SU-DHL-6 (cell line): ENCODE results near the gene TSHZ2.

ENCODE experiments used
- CTCF ChIP-seq: fragments of 200-600 bp; sonication (generic); IDR thresholded peaks from one replicate; pipeline ENCODE4 v1.5.1; 2017; ENCODE audit warnings: antibody characterized with exemption, mild to moderate bottlenecking, low read length, moderate library complexity; ENCODE audit not compliant: insufficient read depth, poor library complexity, severe bottlenecking
- EZH2phosphoT487 ChIP-seq: fragments of 200-600 bp; sonication (generic), shearing (Covaris generic); conservative IDR thresholded peaks from 2 replicates; pipeline ENCODE4 v1.6.1; 2018; ENCODE audit warnings: mild to moderate bottlenecking, antibody characterized with exemption, low read length, moderate library complexity, mixed read lengths

- TF ChIP-seq CTCF = no peak
- TF ChIP-seq EZH2phosphoT487 = no peak
These were observed 178.4 kb downstream of the TSHZ2 start for GRCh38 chr20:53150532-53150931.
